ENCODE results near the gene ABCA1. TPM values are rescaled to one million over a fixed set of nuclear protein-coding genes. Genes with fewer than 3 reads are reported as not detected.

The ABCA1 gene
- total and polyA plus RNA-seq, 10 of the 15 experiments (the other 5 are each of a cell fraction or from before 2014, with no cell fraction given) = 0.01 to 0.56 (median 0.16) TPM

DNA sequence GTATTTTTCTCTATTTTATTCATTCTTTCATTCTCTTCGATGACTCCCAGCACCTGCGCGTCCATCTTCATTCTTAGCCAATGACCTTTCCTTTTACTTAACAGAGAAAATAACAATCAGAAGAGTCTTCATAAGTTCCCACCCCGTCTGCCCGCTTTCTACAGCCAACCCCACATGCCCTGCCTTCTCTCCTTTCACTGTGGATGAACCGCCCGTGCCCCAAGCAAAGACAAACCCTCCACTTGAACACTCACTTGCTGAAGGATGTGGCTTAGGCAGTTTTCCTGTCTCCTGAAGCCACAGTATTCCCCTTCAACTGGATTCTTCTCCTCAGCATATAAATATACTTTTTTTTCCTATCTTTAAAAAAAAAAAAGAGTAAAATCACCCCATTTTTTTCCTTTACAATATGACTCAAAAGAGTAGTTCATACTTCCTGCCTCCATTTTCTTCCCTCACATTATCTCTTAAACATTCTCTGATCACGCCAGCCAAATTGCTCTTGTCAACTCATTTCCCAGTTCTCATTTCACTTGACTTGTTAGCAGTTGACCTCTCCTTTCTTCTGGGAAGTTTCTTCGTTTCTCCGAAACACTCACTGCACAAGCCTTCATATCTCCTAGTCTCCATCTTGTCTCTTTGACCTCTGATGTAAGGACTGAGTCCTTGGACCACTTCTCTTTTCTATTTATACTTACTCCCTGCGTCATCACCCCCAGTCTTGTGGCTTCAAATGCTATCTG, 153.0 kb downstream of the ABCA1 start (continued):
- TF ChIP-seq NR2C2 (IDR thresholded peaks at IDR 0.05; ENCODE audit: borderline replicate concordance, control insufficient read depth, insufficient read length, low read depth) = no peak
- TF ChIP-seq ZNF384 (IDR thresholded peaks at IDR 0.05; ENCODE audit: borderline replicate concordance, low read depth, low read length) = peak; percentile 68
- 0 out of 2 replicates have a peak, but pooled peaks have one; percentile 24 for TF ChIP-seq TCF7 (IDR thresholded peaks at IDR 0.05; ENCODE audit: borderline replicate concordance)
- TF ChIP-seq SMARCA5 (IDR thresholded peaks at IDR 0.05) = no peak
- no peak for TF ChIP-seq JUND (IDR thresholded peaks at IDR 0.05; ENCODE audit: low read depth, low read length)
- no peak for TF ChIP-seq CBX3 (IDR thresholded peaks at IDR 0.05; ENCODE audit: borderline replicate concordance, low read depth)
- TF ChIP-seq USF1 (IDR thresholded peaks at IDR 0.05; ENCODE audit: borderline replicate concordance, extremely low read length, insufficient read depth, low read depth, low read length) = no peak
- peak; percentile 73 for TF ChIP-seq MTA2 (IDR thresholded peaks at IDR 0.05; ENCODE audit: low read depth)
- no peak for TF ChIP-seq RFX5 (IDR thresholded peaks at IDR 0.05; ENCODE audit: low read depth, low read length)
- peak; percentile 91 for TF ChIP-seq MEF2A (IDR thresholded peaks at IDR 0.05; ENCODE audit: insufficient read depth, low read depth, low read length)
- peak; percentile 81 to 85; a peak in 3 of 4 replicates for TF ChIP-seq IKZF2 (IDR thresholded peaks at IDR 0.05)
- TF ChIP-seq, protein P1, sequence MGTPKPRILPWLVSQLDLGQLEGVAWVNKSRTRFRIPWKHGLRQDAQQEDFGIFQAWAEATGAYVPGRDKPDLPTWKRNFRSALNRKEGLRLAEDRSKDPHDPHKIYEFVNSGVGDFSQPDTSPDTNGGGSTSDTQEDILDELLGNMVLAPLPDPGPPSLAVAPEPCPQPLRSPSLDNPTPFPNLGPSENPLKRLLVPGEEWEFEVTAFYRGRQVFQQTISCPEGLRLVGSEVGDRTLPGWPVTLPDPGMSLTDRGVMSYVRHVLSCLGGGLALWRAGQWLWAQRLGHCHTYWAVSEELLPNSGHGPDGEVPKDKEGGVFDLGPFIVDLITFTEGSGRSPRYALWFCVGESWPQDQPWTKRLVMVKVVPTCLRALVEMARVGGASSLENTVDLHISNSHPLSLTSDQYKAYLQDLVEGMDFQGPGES (IDR thresholded peaks at IDR 0.05) = no peak
- TF ChIP-seq SMAD1 (IDR thresholded peaks at IDR 0.05; ENCODE audit: low read depth, partially characterized antibody) = peak; percentile 92
- TF ChIP-seq SUPT20H (IDR thresholded peaks at IDR 0.05; ENCODE audit: borderline replicate concordance, control insufficient read depth, low read depth, low read length) = no peak
- no peak for TF ChIP-seq TARDBP (IDR thresholded peaks at IDR 0.05; ENCODE audit: borderline replicate concordance)
- TF ChIP-seq ATF2 (IDR thresholded peaks at IDR 0.05; ENCODE audit: low read length) = peak; percentile 90
- TF ChIP-seq, protein P2, sequence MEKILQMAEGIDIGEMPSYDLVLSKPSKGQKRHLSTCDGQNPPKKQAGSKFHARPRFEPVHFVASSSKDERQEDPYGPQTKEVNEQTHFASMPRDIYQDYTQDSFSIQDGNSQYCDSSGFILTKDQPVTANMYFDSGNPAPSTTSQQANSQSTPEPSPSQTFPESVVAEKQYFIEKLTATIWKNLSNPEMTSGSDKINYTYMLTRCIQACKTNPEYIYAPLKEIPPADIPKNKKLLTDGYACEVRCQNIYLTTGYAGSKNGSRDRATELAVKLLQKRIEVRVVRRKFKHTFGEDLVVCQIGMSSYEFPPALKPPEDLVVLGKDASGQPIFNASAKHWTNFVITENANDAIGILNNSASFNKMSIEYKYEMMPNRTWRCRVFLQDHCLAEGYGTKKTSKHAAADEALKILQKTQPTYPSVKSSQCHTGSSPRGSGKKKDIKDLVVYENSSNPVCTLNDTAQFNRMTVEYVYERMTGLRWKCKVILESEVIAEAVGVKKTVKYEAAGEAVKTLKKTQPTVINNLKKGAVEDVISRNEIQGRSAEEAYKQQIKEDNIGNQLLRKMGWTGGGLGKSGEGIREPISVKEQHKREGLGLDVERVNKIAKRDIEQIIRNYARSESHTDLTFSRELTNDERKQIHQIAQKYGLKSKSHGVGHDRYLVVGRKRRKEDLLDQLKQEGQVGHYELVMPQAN (conservative IDR thresholded peaks at IDR 0.05) = no peak; the same call in 1 of the 2 replicates
- TF ChIP-seq, protein P3, sequence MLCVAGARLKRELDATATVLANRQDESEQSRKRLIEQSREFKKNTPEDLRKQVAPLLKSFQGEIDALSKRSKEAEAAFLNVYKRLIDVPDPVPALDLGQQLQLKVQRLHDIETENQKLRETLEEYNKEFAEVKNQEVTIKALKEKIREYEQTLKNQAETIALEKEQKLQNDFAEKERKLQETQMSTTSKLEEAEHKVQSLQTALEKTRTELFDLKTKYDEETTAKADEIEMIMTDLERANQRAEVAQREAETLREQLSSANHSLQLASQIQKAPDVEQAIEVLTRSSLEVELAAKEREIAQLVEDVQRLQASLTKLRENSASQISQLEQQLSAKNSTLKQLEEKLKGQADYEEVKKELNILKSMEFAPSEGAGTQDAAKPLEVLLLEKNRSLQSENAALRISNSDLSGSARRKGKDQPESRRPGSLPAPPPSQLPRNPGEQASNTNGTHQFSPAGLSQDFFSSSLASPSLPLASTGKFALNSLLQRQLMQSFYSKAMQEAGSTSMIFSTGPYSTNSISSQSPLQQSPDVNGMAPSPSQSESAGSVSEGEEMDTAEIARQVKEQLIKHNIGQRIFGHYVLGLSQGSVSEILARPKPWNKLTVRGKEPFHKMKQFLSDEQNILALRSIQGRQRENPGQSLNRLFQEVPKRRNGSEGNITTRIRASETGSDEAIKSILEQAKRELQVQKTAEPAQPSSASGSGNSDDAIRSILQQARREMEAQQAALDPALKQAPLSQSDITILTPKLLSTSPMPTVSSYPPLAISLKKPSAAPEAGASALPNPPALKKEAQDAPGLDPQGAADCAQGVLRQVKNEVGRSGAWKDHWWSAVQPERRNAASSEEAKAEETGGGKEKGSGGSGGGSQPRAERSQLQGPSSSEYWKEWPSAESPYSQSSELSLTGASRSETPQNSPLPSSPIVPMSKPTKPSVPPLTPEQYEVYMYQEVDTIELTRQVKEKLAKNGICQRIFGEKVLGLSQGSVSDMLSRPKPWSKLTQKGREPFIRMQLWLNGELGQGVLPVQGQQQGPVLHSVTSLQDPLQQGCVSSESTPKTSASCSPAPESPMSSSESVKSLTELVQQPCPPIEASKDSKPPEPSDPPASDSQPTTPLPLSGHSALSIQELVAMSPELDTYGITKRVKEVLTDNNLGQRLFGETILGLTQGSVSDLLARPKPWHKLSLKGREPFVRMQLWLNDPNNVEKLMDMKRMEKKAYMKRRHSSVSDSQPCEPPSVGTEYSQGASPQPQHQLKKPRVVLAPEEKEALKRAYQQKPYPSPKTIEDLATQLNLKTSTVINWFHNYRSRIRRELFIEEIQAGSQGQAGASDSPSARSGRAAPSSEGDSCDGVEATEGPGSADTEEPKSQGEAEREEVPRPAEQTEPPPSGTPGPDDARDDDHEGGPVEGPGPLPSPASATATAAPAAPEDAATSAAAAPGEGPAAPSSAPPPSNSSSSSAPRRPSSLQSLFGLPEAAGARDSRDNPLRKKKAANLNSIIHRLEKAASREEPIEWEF (IDR thresholded peaks at IDR 0.05; ENCODE audit: insufficient replicate concordance, low read depth, low read length) = no peak
- 0 out of 2 replicates have a peak, but pooled peaks have one; percentile 14 for TF ChIP-seq BMI1 (IDR thresholded peaks at IDR 0.05; ENCODE audit: borderline replicate concordance)
